ENCODE data around the gene FAXDC2. TPM values are rescaled to one million over a fixed set of nuclear protein-coding genes. Genes with fewer than 3 reads are reported as not detected.

Gene FAXDC2
- total RNA-seq, 4 donors from 2014 or later, result 25.8 to 126 (median 29.1) TPM

DNA sequence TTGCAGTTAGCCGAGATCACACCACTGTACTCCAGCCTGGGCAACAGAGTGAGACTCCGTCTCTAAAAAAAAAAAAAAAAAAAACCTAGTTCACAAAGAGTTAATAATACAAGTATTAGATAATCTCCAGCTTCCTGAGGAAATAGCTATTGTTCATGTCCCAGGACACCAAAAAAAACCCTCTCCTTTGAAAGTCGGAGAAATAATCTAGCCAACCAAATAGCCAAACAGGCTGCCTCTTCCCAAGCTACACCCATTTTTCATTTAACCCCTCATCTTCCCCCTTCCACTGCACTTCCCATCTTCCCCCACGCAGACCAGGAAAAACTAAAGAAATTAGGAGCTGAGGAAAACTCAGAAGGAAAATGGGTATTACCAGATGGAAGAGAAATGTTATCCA is 31.6 kb upstream of the FAXDC2 start:
- H3K4me3 ChIP-seq, result no peak overlapping the region
- no peaks in the 10 kb centered on the region for H3K27me3 ChIP-seq
- DNase-seq, result no peak
- intact Hi-C loops (cut with DNase I; ENCODE audit: low total_unique reads), result no loop called here
- no peak overlapping the region for H3K27ac ChIP-seq
- TF ChIP-seq POLR2A (IDR thresholded peaks at IDR 0.05) (no peak), CTCF (IDR thresholded peaks at IDR 0.05) (no peak)
- H3K4me1 ChIP-seq, result no peaks in the 10 kb centered on the region
- H3K36me3 ChIP-seq, result no peaks in the 10 kb centered on the region
- H3K9me3 ChIP-seq, result peaks cover 4 to 17% of the 10 kb centered on the region in 2 donors

DNA sequence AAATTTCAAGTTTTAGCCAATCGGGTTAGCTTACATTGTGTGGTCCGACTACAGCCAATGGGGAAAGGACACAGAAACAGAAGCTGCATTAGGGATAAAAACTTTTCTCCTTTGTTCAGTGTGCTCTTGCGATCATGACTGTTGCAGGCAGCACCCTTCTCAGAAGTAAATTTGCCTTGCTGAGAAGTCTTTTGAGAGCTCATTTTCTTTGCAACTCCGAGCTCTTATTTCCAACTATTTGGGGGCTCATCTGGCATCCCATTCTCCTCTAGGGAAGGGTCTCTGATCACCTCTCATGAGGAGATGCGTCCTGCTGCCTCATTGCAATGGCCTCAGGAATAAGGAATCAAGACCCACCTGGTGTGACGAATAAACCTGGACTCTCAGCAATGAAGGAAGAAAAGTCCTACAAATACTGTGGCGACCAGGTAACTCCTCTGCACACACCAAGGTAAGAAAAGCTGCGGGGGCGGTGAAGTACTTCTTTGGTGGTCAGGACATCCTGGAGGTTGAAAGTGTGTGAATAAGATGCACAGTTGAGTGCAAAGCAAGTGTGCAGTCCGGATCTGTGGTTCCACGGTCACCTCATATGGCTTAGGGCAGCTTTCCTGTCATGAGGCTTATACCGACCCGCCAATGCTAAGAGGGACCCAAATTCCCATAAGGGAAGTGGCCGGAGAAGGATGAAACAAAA is 28.4 kb upstream of the FAXDC2 start:
- TF ChIP-seq POLR2A (IDR thresholded peaks at IDR 0.05) (no peak), CTCF (IDR thresholded peaks at IDR 0.05) (no peak)
- intact Hi-C loops (cut with DNase I; ENCODE audit: low total_unique reads), result no loop called here
- no peak for DNase-seq
- no peaks in the 10 kb centered on the region for H3K27me3 ChIP-seq
- H3K4me3 ChIP-seq, result no peak overlapping the region
- no peaks in the 10 kb centered on the region for H3K4me1 ChIP-seq
- no peaks in the 10 kb centered on the region for H3K9me3 ChIP-seq
- H3K27ac ChIP-seq, result no peak overlapping the region
- H3K36me3 ChIP-seq, result no peaks in the 10 kb centered on the region

DNA sequence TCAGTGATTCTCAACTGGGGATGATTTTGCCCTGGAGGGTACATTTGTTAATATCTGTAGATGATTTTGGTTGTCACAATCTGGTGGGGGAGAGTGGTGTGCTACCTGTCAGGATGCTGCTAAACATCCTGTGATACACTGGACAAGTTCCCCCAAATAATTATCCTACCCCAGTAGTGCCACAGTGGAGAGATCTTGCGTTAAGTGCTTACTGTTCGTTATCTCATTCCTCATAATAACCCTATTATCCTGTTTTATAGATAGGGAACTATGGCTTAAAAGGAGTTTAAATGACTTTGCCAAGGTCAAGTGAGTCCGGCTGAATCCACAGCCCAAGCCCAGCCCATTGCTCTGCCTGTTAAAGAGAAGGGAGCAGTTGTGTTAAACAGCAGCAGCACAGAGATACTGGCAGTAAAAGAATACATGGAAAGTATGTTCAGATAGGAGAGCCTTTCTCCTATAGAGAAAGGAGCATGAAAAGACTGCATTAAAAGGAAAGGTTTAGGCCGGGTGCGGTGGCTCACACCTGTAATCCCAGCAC is 23.5 kb upstream of the FAXDC2 start:
- no peaks in the 10 kb centered on the region for H3K36me3 ChIP-seq
- intact Hi-C loops (cut with DNase I; ENCODE audit: low total_unique reads), result no loop called here
- H3K9me3 ChIP-seq, result no peaks in the 10 kb centered on the region
- TF ChIP-seq POLR2A (IDR thresholded peaks at IDR 0.05) (no peak), CTCF (IDR thresholded peaks at IDR 0.05) (no peak)
- no peaks in the 10 kb centered on the region for H3K4me1 ChIP-seq
- no peak for DNase-seq
- no peak overlapping the region for H3K4me3 ChIP-seq
- no peaks in the 10 kb centered on the region for H3K27me3 ChIP-seq
- H3K27ac ChIP-seq, result no peak overlapping the region

DNA sequence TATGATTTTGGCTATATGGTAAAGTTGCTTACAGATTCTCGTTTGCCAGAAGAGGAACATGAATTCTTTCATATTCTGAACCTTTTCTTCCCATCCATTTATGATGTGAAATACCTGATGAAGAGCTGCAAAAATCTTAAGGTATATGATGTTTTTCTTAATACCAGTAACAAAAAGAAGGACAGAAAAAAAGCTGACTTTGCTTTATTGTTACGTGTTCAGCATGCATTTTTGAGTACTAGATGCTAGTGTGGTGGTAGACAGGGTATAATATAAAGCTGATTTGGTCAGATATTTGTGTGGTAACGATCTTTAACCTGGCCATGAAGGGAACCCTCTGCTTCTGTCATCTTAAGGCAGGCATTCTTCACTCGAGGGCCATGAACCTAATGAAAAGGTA is 21.3 kb upstream of the FAXDC2 start:
- H3K4me1 ChIP-seq, result no peaks in the 10 kb centered on the region
- H3K9me3 ChIP-seq, result no peaks in the 10 kb centered on the region
- no peak for TF ChIP-seq POLR2A (IDR thresholded peaks at IDR 0.05)
- no peak for TF ChIP-seq CTCF (IDR thresholded peaks at IDR 0.05)
- no peak for DNase-seq
- no peak overlapping the region for H3K4me3 ChIP-seq
- no peaks in the 10 kb centered on the region for H3K36me3 ChIP-seq
- H3K27ac ChIP-seq, result no peak overlapping the region
- intact Hi-C loops (cut with DNase I; ENCODE audit: low total_unique reads), result no loop called here
- no peaks in the 10 kb centered on the region for H3K27me3 ChIP-seq

- Histone ChIP-seq H3K9me3 (no peaks in the 10 kb centered on the region), H3K27ac (no peak overlapping the region), H3K4me1 (no peaks in the 10 kb centered on the region), H3K4me3 (no peak overlapping the region), H3K36me3 (no peaks in the 10 kb centered on the region), H3K27me3 (no peaks in the 10 kb centered on the region)
- intact Hi-C loops (cut with DNase I; ENCODE audit: low total_unique reads), result no loop called here
- TF ChIP-seq CTCF (IDR thresholded peaks at IDR 0.05) (no peak), POLR2A (IDR thresholded peaks at IDR 0.05) (no peak)
- DNase-seq, result no peak
Observed at GRCh38 chr5:154868702-154869101, 18.3 kb upstream of the FAXDC2 start.

Data from uterus (tissue), 4 donors.